ENCODE results near the gene WIPF3. TPM values are rescaled to one million over a fixed set of nuclear protein-coding genes. Genes with fewer than 3 reads are reported as not detected.

Gene WIPF3
- total and polyA plus RNA-seq, 12 donors = 1.1 to 15.4 (median 6.9) TPM

- no peaks in the 10 kb centered on the region for H3K4me1 ChIP-seq
- intact Hi-C loops (cut with DNase I) = no loop called here
- H3K27me3 ChIP-seq = no peaks in the 10 kb centered on the region
- TF ChIP-seq CTCF (IDR thresholded peaks at IDR 0.05) = no peak
- H3K9me3 ChIP-seq = peaks cover 0 to 11% (median 0%) of the 10 kb centered on the region in 11 donors
- ATAC-seq (no peak), DNase-seq (no peak)
- peaks cover 0 to 8% (median 0%) of the 10 kb centered on the region in 9 donors for H3K36me3 ChIP-seq
- 89% methylated on average over 2 of the region's 2 CpGs for WGBS, 2 donors
- no peak overlapping the region for H3K4me3 ChIP-seq
- H3K27ac ChIP-seq = no peak overlapping the region
Measured at GRCh38 chr7:29894256-29894655, 87.9 kb downstream of the WIPF3 start.

GRCh38 chr7:29895559-29895958, 89.3 kb downstream of the WIPF3 start:
- ATAC-seq (no peak), DNase-seq (no peak)
- no peaks in the 10 kb centered on the region for H3K4me1 ChIP-seq
- peaks cover 0 to 11% (median 0%) of the 10 kb centered on the region in 11 donors for H3K9me3 ChIP-seq
- no peaks in the 10 kb centered on the region for H3K36me3 ChIP-seq
- H3K27me3 ChIP-seq = no peaks in the 10 kb centered on the region
- no peak overlapping the region for H3K4me3 ChIP-seq
- no peak for TF ChIP-seq CTCF (IDR thresholded peaks at IDR 0.05)
- 79 to 80% methylated on average over 6 of the region's 6 CpGs for WGBS, 2 donors
- intact Hi-C loops (cut with DNase I) = no loop called here
- no peak overlapping the region for H3K27ac ChIP-seq

- 96 to 97% methylated on average over 2 of the region's 2 CpGs for WGBS, 2 donors
Measured at GRCh38 chr7:29896685-29897411, 90.5 kb downstream of the WIPF3 start.

GRCh38 chr7:29898301-29898700, 92.0 kb downstream of the WIPF3 start:
- ATAC-seq (no peak), DNase-seq (no peak)
- Histone ChIP-seq H3K9me3 (peaks cover 0 to 11% (median 0%) of the 10 kb centered on the region in 11 donors), H3K27me3 (no peaks in the 10 kb centered on the region), H3K27ac (no peak overlapping the region), H3K4me3 (no peak overlapping the region), H3K36me3 (no peaks in the 10 kb centered on the region), H3K4me1 (no peaks in the 10 kb centered on the region)
- 56% methylated on average over 5 of the region's 5 CpGs for WGBS, 2 donors
- intact Hi-C loops (cut with DNase I) = no loop called here
- TF ChIP-seq CTCF (IDR thresholded peaks at IDR 0.05) = no peak

More at GRCh38 chr7:29896685-29897411, 90.5 kb downstream of the WIPF3 start:
- no peaks in the 10 kb centered on the region for H3K36me3 ChIP-seq
- H3K27ac ChIP-seq = no peak overlapping the region
- ATAC-seq (no peak), DNase-seq (no peak)
- no peak overlapping the region for H3K4me3 ChIP-seq
- intact Hi-C loops (cut with DNase I) = no loop called here
- no peaks in the 10 kb centered on the region for H3K4me1 ChIP-seq
- no peak for TF ChIP-seq CTCF (IDR thresholded peaks at IDR 0.05)
- H3K27me3 ChIP-seq = no peaks in the 10 kb centered on the region
- H3K9me3 ChIP-seq = peaks cover 0 to 11% (median 0%) of the 10 kb centered on the region in 11 donors

Data from heart right ventricle (tissue), 16 donors.